ENCODE results near the gene CATSPERD.

- TF ChIP-seq POLR2A (IDR thresholded peaks at IDR 0.05) (no peak), CTCF (IDR thresholded peaks at IDR 0.05) (no peak)
Measured at GRCh38 chr19:5680084-5680436, 40.4 kb upstream of the CATSPERD start.
